T-helper 2 cell treated with Interferon-gamma antibody and Interleukin-4, amounts not matched to agents 100 ng/mL and 5 ng/mL, for 36 hours (primary cell): ENCODE data around the gene GRID1. TPM values are rescaled to one million over a fixed set of nuclear protein-coding genes. Genes with fewer than 3 reads are reported as not detected.

Experiments
- intact Hi-C: fragments of 100-400 bp; cut with micrococcal nuclease; formaldehyde crosslinking; loops from one replicate; pipeline ENCODE4 v1.15.1; 2023
- total RNA-seq: library from RNA; stranded (reverse); gene quantifications from 2 replicates; pipeline ENCODE4 v1.2.3, GENCODE V29; 2022

The GRID1 gene
- total RNA-seq, 1 donor from 2014 or later = not detected

GRCh38 chr10:85611746-85612377, 754.7 kb downstream of the GRID1 start:
- intact Hi-C loops = loop anchor here (2.0 kb wide), 1 partner anchor 1283 kb away; the partner anchor contains the start of gene CCSER2

- intact Hi-C loops = no loop called here
Measured at GRCh38 chr10:85611093-85611740, 755.4 kb downstream of the GRID1 start.

GRCh38 chr10:85610381-85611092, 756.1 kb downstream of the GRID1 start:
- intact Hi-C loops = no loop called here

- intact Hi-C loops = no loop called here
Measured at GRCh38 chr10:85609509-85609908, 757.1 kb downstream of the GRID1 start.

GRCh38 chr10:85608706-85609105, 757.9 kb downstream of the GRID1 start:
- intact Hi-C loops = no loop called here

GRCh38 chr10:85607043-85607695, 759.4 kb downstream of the GRID1 start:
- intact Hi-C loops = no loop called here

- intact Hi-C loops = no loop called here
Measured at GRCh38 chr10:85606401-85606800, 760.2 kb downstream of the GRID1 start.

GRCh38 chr10:85604884-85605283, 761.7 kb downstream of the GRID1 start:
- intact Hi-C loops = no loop called here

- intact Hi-C loops = no loop called here
Measured at GRCh38 chr10:85604136-85604725, 762.4 kb downstream of the GRID1 start.

GRCh38 chr10:85603151-85603940, 763.2 kb downstream of the GRID1 start:
- intact Hi-C loops = no loop called here

- intact Hi-C loops = no loop called here
Measured at GRCh38 chr10:85602713-85603112, 763.9 kb downstream of the GRID1 start.

GRCh38 chr10:85602306-85602705, 764.3 kb downstream of the GRID1 start:
- intact Hi-C loops = no loop called here

GRCh38 chr10:85601526-85601925, 765.1 kb downstream of the GRID1 start:
- intact Hi-C loops = no loop called here

- intact Hi-C loops = no loop called here
Measured at GRCh38 chr10:85600744-85601081, 765.9 kb downstream of the GRID1 start.

GRCh38 chr10:85600026-85600743, 766.4 kb downstream of the GRID1 start:
- intact Hi-C loops = no loop called here

- intact Hi-C loops = no loop called here
Measured at GRCh38 chr10:85599081-85599480, 767.5 kb downstream of the GRID1 start.

- intact Hi-C loops = no loop called here
Measured at GRCh38 chr10:85598646-85599045, 767.9 kb downstream of the GRID1 start.

GRCh38 chr10:85597006-85597405, 769.6 kb downstream of the GRID1 start:
- intact Hi-C loops = no loop called here

GRCh38 chr10:85596389-85596788, 770.2 kb downstream of the GRID1 start:
- intact Hi-C loops = no loop called here

GRCh38 chr10:85594239-85594638, 772.4 kb downstream of the GRID1 start:
- intact Hi-C loops = no loop called here
